Eye (tissue), 1 donor: ENCODE measurements around the gene NRIP2.

Source experiments
- DNase-seq: peaks from one replicate; pipeline ENCODE4 v3.0.0-alpha.2; 2015

NRIP2 gene

GRCh38 chr12:2844786-2845185 is 10.0 kb upstream of the NRIP2 start:
- DNase-seq: peak; percentile 11

DNA sequence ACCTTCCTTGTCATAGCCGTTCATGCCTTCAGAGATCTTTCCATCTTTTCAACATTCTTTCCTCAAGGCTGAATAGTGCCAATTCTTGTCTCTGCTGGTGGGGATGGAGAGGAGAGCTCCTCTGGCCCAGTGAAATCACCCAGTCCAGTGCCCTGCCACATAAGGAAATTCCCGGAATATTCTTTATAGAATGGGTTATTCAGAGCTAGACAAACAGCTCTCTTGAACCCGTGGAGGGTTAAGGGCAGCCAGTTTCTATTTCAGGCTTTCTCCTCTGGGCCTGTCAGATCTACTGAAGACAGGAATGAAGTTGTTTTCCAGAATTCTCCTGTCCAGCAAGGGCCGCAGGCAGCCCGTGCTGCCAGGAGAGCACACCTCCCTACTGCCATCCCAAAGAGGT is 8.1 kb upstream of the NRIP2 start:
- no peak for DNase-seq

DNA sequence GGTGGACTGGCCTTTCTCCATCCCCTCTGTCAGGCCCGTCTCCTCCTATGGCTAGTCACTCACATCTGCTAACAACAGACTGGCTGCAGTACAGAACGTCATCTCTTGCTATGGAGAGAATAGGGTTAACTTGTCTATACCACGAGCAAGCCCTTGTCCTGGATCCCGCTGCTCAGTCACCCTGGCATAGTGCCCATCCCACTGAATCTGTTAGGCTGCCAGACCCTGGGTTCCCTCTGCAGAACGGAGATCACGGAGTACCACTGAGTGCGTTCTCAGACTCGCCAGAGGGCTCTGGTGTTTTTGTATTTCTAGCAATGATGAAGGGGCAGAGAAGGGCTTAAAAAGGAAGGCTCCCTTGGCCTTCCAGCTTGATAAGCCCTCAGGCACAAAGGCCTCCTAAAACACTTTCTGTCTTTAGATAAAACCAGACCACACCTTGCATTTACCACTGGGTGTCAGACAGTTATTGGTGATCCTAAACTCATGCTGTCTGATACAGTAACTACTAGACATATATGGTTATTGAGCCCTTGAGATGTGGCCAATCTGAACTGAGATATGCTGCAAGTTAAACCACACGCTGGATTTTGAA is 6.3 kb upstream of the NRIP2 start:
- DNase-seq: no peak

- DNase-seq: no peak
These were observed 1.7 kb upstream of the NRIP2 start for GRCh38 chr12:2836574-2836973.

DNA sequence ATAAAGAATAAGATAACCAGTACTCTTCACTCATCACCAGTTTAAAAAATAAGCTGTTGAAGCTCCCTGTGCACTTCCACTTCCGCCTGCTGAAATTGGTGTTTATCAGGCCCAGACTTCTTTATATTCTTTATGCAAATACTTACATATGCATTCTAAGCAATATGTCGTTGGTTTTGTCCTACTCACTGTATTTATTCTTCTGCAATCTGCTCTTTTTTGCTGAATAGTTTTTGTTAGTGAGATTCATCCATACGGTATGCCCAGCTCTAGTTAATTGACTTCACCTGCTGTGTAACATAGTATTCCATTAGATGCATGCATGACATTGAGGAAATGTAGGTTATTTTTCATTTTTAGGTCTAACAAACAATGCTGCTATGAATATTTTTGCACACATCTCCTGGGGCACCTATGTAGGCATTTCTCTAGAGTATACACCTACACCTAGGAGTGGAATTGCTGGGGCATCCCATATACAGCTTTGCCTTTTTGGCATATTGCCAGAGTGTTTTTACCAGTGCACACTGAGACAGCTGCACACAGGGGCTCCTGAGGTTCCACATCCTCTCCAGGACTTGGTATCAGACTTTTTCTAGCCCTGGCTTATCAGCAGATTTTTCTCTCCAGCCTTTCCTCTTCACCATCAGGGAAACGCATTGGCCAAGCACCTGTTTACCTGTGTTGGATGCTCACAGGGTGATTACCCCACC is 1.0 kb upstream of the NRIP2 start:
- DNase-seq: no peak

- DNase-seq: no peak
These were observed 1.0 kb downstream of the NRIP2 start for GRCh38 chr12:2833810-2834209.

- no peak for DNase-seq
These were observed 1.5 kb downstream of the NRIP2 start for GRCh38 chr12:2833327-2833726.

DNA sequence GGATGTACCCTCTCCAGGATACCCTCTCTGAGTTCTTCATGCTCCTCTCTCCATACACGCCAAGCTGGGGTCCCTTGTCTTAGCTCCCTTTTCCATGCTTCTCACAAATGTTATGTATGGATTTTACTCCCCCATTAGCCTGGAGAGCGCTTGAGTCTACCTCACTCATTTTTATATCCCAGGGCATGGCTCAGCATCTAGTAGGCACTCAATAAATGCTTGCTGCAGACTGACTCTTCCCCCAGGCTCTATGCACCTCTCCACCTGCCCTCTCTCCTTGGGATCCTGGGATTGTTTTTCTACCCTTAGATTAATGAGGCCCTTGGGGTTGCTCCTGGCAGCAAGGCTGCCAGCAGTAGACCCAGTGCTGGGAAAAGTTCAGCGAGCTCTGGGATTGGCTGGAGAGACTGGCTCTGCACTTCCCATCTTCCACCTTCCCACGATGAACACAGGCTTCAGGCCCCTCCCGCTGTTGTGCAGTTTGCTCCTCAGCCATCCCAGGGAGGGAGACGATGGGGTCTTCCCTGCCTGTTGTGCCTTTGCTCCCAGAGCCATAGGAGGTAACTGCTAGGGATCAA is 2.2 kb downstream of the NRIP2 start:
- no peak for DNase-seq

- DNase-seq: no peak
These were observed 5.6 kb downstream of the NRIP2 start for GRCh38 chr12:2829275-2829674.

DNA sequence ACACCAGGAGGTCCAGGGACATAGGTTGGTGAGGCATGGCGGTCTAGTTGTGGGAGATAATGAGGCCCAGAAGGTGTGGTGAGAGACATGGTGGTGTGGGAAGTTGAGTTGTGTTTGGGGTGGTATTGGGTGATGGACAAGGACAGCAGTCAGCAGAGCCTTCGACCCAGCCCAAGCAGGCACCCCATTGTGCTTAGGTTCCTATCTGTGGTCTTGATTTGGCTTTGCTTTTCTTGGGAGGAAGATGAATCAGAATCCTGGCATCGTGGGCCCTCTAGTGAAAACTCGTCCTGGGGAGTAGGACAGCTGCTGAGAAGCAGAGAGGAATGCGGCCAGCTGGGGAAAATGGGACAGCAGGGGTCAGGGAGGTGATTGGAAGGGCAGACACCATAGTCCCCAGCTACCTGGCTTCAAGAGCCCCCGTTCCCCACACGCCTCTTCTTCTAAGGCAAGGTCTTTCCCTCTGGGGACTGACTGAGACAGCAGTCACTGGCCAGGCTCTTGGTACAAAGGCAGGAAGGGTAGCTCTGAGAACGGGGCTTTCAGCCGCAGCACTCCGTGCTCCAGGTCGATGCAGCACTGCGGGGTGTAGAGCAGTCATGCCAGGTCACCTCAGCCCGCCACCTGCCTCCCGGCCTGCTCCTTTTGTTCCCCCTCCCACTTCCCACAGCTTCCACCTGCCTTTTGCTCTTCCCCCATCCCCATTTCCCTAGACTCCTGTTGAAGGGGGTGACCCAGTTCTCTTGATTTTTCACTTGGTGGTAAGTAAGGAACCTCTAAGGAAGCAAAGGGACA is 7.9 kb downstream of the NRIP2 start:
- DNase-seq: no peak

DNA sequence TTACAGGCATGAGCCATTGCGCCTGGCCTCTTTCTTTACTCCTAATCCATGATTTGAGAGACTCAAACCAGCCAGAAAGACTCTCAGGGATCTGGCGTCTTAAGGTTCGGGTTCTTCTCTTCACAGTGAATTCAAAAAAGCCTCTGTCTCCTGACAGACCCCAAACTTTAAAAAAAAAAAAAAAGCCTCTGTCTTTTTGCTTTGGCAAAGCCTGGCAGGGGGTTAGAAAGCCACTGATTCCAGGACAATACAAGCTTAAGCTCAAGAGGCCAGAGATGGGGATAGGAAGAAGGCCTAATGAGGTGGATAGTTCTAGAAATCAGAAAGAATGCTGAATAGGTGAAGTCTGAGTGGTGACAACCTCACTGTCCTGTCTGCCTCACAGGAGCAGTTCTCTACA is 8.8 kb downstream of the NRIP2 start:
- DNase-seq: no peak

GRCh38 chr12:2825132-2825531 is 9.7 kb downstream of the NRIP2 start:
- no peak for DNase-seq

DNA sequence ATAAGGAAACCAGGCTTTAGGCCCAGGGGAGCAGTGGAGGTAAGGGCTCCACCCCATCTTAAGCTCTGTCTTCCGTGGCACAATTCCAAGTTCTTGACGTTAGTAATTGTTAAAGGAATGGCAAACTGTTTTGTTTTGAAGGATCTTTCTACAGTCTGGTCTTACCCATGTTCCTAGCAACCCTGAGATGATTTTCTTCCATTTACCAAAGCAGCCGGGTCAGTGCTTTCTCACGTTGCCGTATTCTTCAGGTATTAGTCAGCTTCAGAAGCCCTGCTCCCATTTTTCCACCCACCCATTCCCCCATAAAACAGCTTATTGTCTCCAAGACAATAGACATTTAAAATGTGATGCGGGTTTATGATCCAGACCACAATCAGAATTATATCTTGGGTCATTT is 10.3 kb downstream of the NRIP2 start:
- DNase-seq: no peak

DNA sequence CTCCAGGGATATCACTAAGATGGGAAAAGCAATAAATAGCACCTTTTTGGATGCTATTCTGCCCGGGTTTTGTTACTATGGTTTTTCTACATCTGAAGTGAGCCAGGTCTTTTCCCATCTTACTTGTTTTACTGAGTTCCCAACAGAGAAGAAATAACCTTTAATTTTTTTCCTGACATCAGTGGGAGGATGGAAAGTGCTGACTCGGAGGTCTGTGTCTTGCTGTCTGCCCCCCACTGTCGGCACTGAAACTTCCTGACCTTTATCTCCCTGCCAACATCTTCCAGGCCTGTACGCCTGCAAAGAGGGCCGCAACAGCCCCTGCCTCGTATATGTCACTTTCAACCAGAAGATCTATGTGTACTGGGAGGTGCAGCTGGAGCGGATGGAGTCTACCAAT is 11.4 kb downstream of the NRIP2 start:
- DNase-seq: no peak

DNA sequence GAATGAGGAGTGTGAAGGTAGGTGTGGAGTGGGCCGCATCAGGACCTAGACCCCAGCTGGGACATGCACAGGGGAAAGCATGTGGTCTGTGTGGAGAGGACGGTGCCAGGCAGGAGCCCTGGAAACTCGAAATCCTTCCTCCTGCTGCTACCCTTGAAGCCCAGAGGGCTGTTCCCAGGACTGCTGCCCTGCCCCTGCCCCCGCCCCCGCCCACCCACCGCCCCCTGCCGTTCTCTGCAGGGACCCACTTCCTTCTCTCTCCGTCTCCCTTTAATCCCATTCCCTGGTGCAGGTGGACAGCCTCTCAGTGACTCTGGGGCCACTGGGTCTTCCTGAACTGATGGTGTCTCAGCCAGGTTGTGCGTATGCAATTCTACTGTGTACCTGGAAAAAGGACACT is 14.4 kb downstream of the NRIP2 start:
- DNase-seq: no peak

- DNase-seq: no peak
These were observed 15.0 kb downstream of the NRIP2 start for GRCh38 chr12:2819810-2820209.

GRCh38 chr12:2813214-2814185 is 21.3 kb downstream of the NRIP2 start:
- peak; percentile 83 for DNase-seq

GRCh38 chr12:2812290-2813213 is 22.3 kb downstream of the NRIP2 start, which contains the start of gene ITFG2:
ITFG2 (plus strand) TSS chr12:2812668; CDS start chr12:2812761, 93 bp downstream.
- DNase-seq: peak; percentile 99

- peak; percentile 51 for DNase-seq
These were observed 23.0 kb downstream of the NRIP2 start for GRCh38 chr12:2811801-2812200.

DNA sequence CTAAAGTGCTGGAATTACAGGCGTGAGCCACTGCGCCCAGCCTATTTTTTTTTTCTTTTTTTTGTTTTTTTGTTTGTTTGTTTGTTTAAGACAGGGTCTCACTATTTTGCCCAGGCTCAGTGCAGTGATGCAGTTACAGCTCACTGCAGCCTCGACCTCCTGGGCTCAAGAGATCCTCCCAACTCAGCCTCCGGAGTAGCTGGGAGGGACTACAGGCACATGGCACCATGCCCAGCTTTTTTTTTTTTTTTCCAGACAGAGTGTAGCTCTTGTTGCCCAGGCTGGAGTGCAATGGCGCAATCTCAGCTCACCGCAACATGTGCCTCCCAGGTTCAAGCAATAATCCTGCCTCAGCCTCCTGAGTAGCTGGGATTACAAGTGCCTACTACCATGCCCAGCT is 28.1 kb downstream of the NRIP2 start:
- DNase-seq: no peak

DNA sequence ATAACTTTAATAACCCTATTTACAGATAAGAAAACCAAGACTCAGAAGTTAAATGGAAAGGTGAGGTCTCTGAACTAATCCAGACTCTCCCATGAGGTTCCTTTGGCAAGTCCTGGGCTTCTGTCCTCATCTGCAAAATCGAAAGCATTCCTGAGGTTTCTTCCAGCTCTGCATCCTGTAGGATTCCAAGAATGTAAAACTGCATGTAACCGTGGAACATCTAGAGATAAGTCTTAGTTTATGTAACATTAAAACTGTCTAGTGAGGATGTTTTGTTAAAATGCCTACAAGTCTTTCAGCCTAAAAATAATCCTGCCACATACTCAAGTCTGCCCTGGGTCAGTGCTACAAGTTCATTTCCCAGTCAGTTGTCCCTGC is 29.7 kb downstream of the NRIP2 start:
- DNase-seq: no peak
